WTC11 (cell line): ENCODE measurements around the gene TIGD3. TPM values are rescaled to one million over a fixed set of nuclear protein-coding genes. Genes with fewer than 3 reads are reported as not detected.

Source experiments
- ATAC-seq: fragments of 200-7000 bp; cut with Tn5 transposase; 2 replicates; pipeline ENCODE4 v1.10.0; 2021; ENCODE audit warnings: mild to moderate bottlenecking, moderate library complexity
- CTCF ChIA-PET: fragments of 300-600 bp; sonication (Branson Sonifier 250); formaldehyde crosslinking; loops from one replicate; lab custom pipeline; 2021; ENCODE audit warnings: antibody characterized with exemption; lab: Charles Lee
- POLR2A ChIA-PET: fragments of 350-600 bp; sonication (Branson Sonifier 250); formaldehyde crosslinking; loops from one replicate; lab custom pipeline; 2021; ENCODE audit warnings: antibody characterized with exemption; lab: Charles Lee
- DNase-seq: peaks from one replicate; pipeline ENCODE4 v3.0.0; 2021; ENCODE audit warnings: low spot score
- H3K27ac Mint-ChIP-seq: 2 replicates; pipeline ENCODE4 v1.8.0; 2021; ENCODE audit warnings: mixed read lengths
- H3K27me3 Mint-ChIP-seq: 2 replicates; pipeline ENCODE4 v1.8.0; 2021; ENCODE audit warnings: low read depth, mild to moderate bottlenecking, moderate library complexity, mixed read lengths
- H3K36me3 Mint-ChIP-seq: 2 replicates; pipeline ENCODE4 v1.8.0; 2021; ENCODE audit warnings: mixed read lengths
- H3K4me1 Mint-ChIP-seq: 2 replicates; pipeline ENCODE4 v1.8.0; 2022; ENCODE audit warnings: mixed read lengths
- H3K4me3 Mint-ChIP-seq: 2 replicates; pipeline ENCODE4 v1.8.0; 2021; ENCODE audit warnings: mild to moderate bottlenecking, moderate library complexity, mixed read lengths
- H3K9me3 Mint-ChIP-seq: 2 replicates; pipeline ENCODE4 v1.8.0; 2021; ENCODE audit warnings: mixed read lengths
- ATF6 ChIP-seq: sonication (generic); formaldehyde crosslinking; IDR thresholded peaks from 2 replicates; pipeline ENCODE4 v1.8.1; 2023; ENCODE audit warnings: mild to moderate bottlenecking, missing genetic modification reagents
- CBFB ChIP-seq: sonication (generic); formaldehyde crosslinking; IDR thresholded peaks from 2 replicates; pipeline ENCODE4 v1.8.1; 2022; ENCODE audit warnings: mild to moderate bottlenecking, low read depth, missing genetic modification reagents
- FOXK1 ChIP-seq: sonication (generic); formaldehyde crosslinking; IDR thresholded peaks from 2 replicates; pipeline ENCODE4 v1.8.0; 2022; ENCODE audit warnings: mild to moderate bottlenecking, moderate library complexity, missing genetic modification reagents
- JAZF1 ChIP-seq: fragments of 250-450 bp; sonication (Bioruptor Pico); IDR thresholded peaks from 2 replicates; pipeline ENCODE4 v1.9.0; 2021; ENCODE audit warnings: moderate library complexity, mild to moderate bottlenecking, inconsistent platforms
- KAT7 ChIP-seq: sonication (generic); formaldehyde crosslinking; IDR thresholded peaks from 2 replicates; pipeline ENCODE4 v1.8.1; 2023; ENCODE audit warnings: missing genetic modification reagents, mild to moderate bottlenecking, borderline replicate concordance
- MYBL2 ChIP-seq: sonication (generic); formaldehyde crosslinking; IDR thresholded peaks from 2 replicates; pipeline ENCODE4 v1.8.1; 2023; ENCODE audit warnings: mild to moderate bottlenecking, moderate library complexity, missing genetic modification reagents
- ZNF138 ChIP-seq: sonication (generic); formaldehyde crosslinking; conservative IDR thresholded peaks from 2 replicates; pipeline ENCODE4 v1.8.1; 2022; ENCODE audit warnings: mild to moderate bottlenecking, moderate library complexity, missing genetic modification reagents
- ZNF281 ChIP-seq: sonication (generic); formaldehyde crosslinking; IDR thresholded peaks from 2 replicates; pipeline ENCODE4 v1.8.0; 2023; ENCODE audit warnings: mild to moderate bottlenecking, missing genetic modification reagents
- ZNF396 ChIP-seq: fragments of 250-450 bp; sonication (Bioruptor Pico); IDR thresholded peaks from 2 replicates; pipeline ENCODE4 v1.8.0; 2021; ENCODE audit warnings: mild to moderate bottlenecking, moderate library complexity, borderline replicate concordance
- ZNF423 ChIP-seq: fragments of 250-450 bp; sonication (Bioruptor Pico); IDR thresholded peaks from 2 replicates; pipeline ENCODE4 v2.1.2; 2022; ENCODE audit warnings: mild to moderate bottlenecking, moderate library complexity
- ZNF671 ChIP-seq: fragments of 250-450 bp; sonication (Bioruptor Pico); IDR thresholded peaks from 2 replicates; pipeline ENCODE4 v1.8.0; 2021; ENCODE audit warnings: mild to moderate bottlenecking
- total RNA-seq: library from RNA; stranded (reverse); gene quantifications from 3 replicates; pipeline ENCODE4 v1.2.3, GENCODE V29; 2021
- TF ChIP-seq, protein P1 (sequence below): fragments of 250-450 bp; sonication (Bioruptor Pico); IDR thresholded peaks from 2 replicates; pipeline ENCODE4 v1.9.0; 2021; ENCODE audit warnings: mild to moderate bottlenecking, borderline replicate concordance
- TF ChIP-seq, protein P2 (sequence below): sonication (generic); formaldehyde crosslinking; IDR thresholded peaks from 2 replicates; pipeline ENCODE4 v1.8.0; 2023; ENCODE audit warnings: missing genetic modification reagents

TIGD3 gene
- total RNA-seq, 1 experiment from 2014 or later = 1.9 TPM

DNA sequence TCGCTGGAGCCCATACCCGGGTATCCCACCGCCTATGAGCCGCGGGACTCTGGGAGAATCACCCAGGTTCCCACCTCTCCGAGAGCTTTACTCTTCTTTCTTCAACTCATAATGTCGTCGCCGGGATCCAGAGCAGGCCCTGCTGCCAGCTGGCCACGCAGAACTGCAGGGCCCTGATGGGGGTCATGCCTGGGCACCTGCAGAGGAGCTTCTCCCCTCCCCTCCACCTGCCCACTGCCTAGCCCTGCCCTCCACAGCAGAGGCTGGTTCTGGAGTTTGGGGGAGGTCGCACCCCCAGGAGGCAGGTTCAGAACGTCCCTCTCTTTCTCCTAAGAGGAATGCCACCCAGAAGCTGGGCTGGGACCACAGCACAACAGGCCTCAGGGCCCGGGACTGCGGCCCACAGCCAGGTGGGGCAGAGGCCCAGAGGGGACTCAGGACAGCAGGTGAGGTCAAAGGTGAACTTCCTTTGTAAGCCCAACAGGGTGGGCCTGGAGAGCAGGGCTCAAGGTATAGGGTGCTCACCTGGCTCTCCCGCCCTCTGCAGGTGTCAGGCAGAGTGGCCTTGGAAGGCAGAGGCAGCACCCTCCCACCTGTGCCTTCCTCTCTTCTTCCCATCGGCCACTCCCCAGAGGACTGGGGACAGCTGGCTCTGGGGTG lies 26.0 kb downstream of the TIGD3 start:
- Mint-ChIP-seq H3K4me3 (no peak overlapping the region), H3K36me3 (no peaks in the 10 kb centered on the region), H3K9me3 (no peaks in the 10 kb centered on the region), H3K27ac (no peak overlapping the region; the same call in 1 of the 2 replicates), H3K4me1 (peaks cover 25% of the 10 kb centered on the region), H3K27me3 (no peaks in the 10 kb centered on the region)
- DNase-seq (no peak), ATAC-seq (peak; percentile 23)
- CTCF ChIA-PET = interaction anchor here (0.8 to 3.5 kb wide), 9 partner anchors 10 to 189 kb away, joined by 3 to 15 read pairs (median 4); partner anchors contain the start of gene ZNRD2
- POLR2A ChIA-PET = interaction anchor here (1.1 kb wide), 1 partner anchor 127 kb away, joined by 4 read pairs; no protein-coding TSS in a partner anchor
- TF ChIP-seq ZNF423 (CRISPR knock-in tag) = peak; percentile 23; the same call in 1 of the 2 replicates
- no peak for TF ChIP-seq FOXK1 (CRISPR knock-in tag)
- TF ChIP-seq KAT7 = no peak
- TF ChIP-seq, all 79 proteins: peak for 1

DNA sequence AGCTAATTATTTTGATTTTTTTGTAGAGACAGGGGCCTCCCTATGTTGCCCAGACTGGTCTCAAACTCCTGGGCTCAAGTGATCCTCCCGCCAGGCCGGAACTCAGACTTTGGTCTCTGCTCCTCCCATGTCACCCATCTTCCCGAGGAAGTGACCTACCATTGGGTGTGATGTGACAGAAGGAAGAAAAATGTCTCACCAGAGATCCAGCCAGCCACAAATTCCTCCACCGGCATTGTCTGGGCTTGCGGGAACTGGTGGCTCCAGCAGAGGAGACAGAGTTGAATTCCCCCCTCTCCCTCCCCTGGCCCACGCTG lies 27.1 kb downstream of the TIGD3 start:
- DNase-seq (no peak), ATAC-seq (no peak)
- Mint-ChIP-seq H3K36me3 (no peaks in the 10 kb centered on the region), H3K4me3 (no peak overlapping the region), H3K27me3 (no peaks in the 10 kb centered on the region), H3K4me1 (peaks cover 25% of the 10 kb centered on the region), H3K27ac (peak overlapping the region; percentile 60; the same call in 1 of the 2 replicates), H3K9me3 (no peaks in the 10 kb centered on the region)
- POLR2A ChIA-PET = interaction anchor here (0.6 kb wide), 1 partner anchor 129 kb away, joined by 3 read pairs; no protein-coding TSS in a partner anchor
- CTCF ChIA-PET = interaction anchor here (0.6 to 3.5 kb wide), 6 partner anchors 17 to 159 kb away, joined by 3 to 8 read pairs (median 4); no protein-coding TSS in a partner anchor
- TF ChIP-seq, protein P1, sequence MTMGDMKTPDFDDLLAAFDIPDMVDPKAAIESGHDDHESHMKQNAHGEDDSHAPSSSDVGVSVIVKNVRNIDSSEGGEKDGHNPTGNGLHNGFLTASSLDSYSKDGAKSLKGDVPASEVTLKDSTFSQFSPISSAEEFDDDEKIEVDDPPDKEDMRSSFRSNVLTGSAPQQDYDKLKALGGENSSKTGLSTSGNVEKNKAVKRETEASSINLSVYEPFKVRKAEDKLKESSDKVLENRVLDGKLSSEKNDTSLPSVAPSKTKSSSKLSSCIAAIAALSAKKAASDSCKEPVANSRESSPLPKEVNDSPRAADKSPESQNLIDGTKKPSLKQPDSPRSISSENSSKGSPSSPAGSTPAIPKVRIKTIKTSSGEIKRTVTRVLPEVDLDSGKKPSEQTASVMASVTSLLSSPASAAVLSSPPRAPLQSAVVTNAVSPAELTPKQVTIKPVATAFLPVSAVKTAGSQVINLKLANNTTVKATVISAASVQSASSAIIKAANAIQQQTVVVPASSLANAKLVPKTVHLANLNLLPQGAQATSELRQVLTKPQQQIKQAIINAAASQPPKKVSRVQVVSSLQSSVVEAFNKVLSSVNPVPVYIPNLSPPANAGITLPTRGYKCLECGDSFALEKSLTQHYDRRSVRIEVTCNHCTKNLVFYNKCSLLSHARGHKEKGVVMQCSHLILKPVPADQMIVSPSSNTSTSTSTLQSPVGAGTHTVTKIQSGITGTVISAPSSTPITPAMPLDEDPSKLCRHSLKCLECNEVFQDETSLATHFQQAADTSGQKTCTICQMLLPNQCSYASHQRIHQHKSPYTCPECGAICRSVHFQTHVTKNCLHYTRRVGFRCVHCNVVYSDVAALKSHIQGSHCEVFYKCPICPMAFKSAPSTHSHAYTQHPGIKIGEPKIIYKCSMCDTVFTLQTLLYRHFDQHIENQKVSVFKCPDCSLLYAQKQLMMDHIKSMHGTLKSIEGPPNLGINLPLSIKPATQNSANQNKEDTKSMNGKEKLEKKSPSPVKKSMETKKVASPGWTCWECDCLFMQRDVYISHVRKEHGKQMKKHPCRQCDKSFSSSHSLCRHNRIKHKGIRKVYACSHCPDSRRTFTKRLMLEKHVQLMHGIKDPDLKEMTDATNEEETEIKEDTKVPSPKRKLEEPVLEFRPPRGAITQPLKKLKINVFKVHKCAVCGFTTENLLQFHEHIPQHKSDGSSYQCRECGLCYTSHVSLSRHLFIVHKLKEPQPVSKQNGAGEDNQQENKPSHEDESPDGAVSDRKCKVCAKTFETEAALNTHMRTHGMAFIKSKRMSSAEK (CRISPR knock-in tag) = no peak
- TF ChIP-seq JAZF1 (CRISPR knock-in tag) = no peak
- TF ChIP-seq ZNF281 (CRISPR knock-in tag) = no peak
- TF ChIP-seq ZNF671 (CRISPR knock-in tag) = no peak
- TF ChIP-seq ZNF396 (CRISPR knock-in tag) = no peak
- TF ChIP-seq, protein P2, sequence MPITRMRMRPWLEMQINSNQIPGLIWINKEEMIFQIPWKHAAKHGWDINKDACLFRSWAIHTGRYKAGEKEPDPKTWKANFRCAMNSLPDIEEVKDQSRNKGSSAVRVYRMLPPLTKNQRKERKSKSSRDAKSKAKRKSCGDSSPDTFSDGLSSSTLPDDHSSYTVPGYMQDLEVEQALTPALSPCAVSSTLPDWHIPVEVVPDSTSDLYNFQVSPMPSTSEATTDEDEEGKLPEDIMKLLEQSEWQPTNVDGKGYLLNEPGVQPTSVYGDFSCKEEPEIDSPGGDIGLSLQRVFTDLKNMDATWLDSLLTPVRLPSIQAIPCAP (CRISPR knock-in tag) = no peak
- no peak for TF ChIP-seq MYBL2 (CRISPR knock-in tag)
- no peak for TF ChIP-seq ATF6 (CRISPR knock-in tag)
- TF ChIP-seq ZNF138 = no peak
- no peak for TF ChIP-seq CBFB (CRISPR knock-in tag)
